ENCODE data around the gene LY6G6C. TPM values are rescaled to one million over a fixed set of nuclear protein-coding genes. Genes with fewer than 3 reads are reported as not detected.

LY6G6C gene
- total and polyA plus RNA-seq, 10 of the 15 experiments (the other 5 are each of a cell fraction or from before 2014, with no cell fraction given), result not detected

DNA sequence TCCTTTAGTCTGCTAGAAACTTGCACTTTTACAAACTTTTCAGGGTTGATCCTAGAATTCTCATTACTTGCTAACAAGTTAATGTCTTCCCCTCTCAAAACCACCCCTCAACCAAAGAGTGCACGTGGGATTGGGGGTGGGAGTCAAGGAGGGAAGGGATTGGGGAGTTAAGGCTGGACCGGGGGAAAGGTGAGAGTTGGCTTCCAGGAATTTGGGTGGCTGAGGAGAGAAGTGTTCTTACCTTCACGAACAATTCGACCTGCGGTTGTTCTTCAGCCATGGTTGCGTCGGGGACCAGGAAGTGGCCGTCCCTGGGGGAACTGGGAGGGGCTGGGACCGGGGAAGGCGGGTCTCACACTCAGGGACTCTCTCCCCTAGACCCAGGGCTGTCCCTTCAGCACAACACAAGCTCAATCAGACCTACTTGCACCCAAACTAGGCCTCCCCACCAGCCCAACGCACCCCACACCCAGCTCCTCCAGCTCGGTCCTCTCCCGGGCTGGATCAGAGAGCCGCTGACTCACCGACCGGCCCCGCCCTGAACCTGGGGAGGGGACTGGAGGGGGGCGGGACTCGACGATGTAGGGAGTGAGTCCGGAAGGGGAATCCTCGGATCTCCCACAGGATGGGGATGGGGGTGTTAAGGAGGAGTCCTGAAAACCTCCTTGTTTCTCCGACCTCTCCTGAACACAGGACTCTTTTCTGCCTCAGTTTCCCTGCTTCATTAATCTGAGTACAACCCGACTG lies 14.6 kb upstream of the LY6G6C start, which contains the start of gene CLIC1 (continued):
- TF ChIP-seq RFX5 (IDR thresholded peaks at IDR 0.05; ENCODE audit: low read depth, low read length) (no peak), SRF (IDR thresholded peaks at IDR 0.05; ENCODE audit: low read depth in 2 of 2, low read length in 2 of 2) (no peak), KAT2A (conservative IDR thresholded peaks at IDR 0.05; ENCODE audit: control insufficient read depth, low read depth, low read length) (no peak), ZZZ3 (IDR thresholded peaks at IDR 0.05; ENCODE audit: control insufficient read depth, insufficient read length, low read depth) (no peak), CBX3 (IDR thresholded peaks at IDR 0.05; ENCODE audit: borderline replicate concordance, low read depth) (no peak), POLR2A (IDR thresholded peaks at IDR 0.05; ENCODE audit: low read depth, low read length) (peak; percentile 90), TCF7 (IDR thresholded peaks at IDR 0.05; ENCODE audit: borderline replicate concordance) (no peak), BMI1 (IDR thresholded peaks at IDR 0.05; ENCODE audit: borderline replicate concordance) (no peak), CEBPB (IDR thresholded peaks at IDR 0.05; ENCODE audit: borderline replicate concordance in 1 of 2, low read depth in 2 of 2, low read length in 2 of 2) (no peak), SIX5 (IDR thresholded peaks at IDR 0.05; ENCODE audit: low read depth, low read length, severe bottlenecking) (no peak), SMAD5 (IDR thresholded peaks at IDR 0.05; ENCODE audit: low read depth) (peak; percentile 69), RUNX3 (IDR thresholded peaks at IDR 0.05; ENCODE audit: low read length) (no peak), ZNF217 (IDR thresholded peaks at IDR 0.05) (no peak), ZNF622 (IDR thresholded peaks at IDR 0.05) (no peak), ATF7 (IDR thresholded peaks at IDR 0.05; ENCODE audit: low read depth) (peak; percentile 37; the same call in 1 of the 2 replicates), SMARCA5 (IDR thresholded peaks at IDR 0.05) (no peak), JUND (IDR thresholded peaks at IDR 0.05; ENCODE audit: low read depth, low read length) (no peak), BRCA1 (IDR thresholded peaks at IDR 0.05; ENCODE audit: low read depth, low read length) (no peak)
- TF ChIP-seq, protein P1, sequence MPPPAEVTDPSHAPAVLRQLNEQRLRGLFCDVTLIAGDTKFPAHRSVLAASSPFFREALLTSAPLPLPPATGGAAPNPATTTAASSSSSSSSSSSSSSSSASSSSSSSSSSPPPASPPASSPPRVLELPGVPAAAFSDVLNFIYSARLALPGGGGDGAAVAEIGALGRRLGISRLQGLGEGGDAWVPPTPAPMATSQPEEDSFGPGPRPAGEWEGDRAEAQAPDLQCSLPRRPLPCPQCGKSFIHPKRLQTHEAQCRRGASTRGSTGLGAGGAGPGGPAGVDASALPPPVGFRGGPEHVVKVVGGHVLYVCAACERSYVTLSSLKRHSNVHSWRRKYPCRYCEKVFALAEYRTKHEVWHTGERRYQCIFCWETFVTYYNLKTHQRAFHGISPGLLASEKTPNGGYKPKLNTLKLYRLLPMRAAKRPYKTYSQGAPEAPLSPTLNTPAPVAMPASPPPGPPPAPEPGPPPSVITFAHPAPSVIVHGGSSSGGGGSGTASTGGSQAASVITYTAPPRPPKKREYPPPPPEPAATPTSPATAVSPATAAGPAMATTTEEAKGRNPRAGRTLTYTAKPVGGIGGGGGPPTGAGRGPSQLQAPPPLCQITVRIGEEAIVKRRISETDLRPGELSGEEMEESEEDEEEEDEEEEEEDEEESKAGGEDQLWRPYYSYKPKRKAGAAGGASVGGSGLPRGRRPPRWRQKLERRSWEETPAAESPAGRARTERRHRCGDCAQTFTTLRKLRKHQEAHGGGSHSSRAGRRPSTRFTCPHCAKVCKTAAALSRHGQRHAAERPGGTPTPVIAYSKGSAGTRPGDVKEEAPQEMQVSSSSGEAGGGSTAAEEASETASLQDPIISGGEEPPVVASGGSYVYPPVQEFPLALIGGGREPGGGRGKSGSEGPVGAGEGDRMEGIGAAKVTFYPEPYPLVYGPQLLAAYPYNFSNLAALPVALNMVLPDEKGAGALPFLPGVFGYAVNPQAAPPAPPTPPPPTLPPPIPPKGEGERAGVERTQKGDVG (CRISPR knock-in tag; IDR thresholded peaks at IDR 0.05), result no peak
- TF ChIP-seq, protein P2, sequence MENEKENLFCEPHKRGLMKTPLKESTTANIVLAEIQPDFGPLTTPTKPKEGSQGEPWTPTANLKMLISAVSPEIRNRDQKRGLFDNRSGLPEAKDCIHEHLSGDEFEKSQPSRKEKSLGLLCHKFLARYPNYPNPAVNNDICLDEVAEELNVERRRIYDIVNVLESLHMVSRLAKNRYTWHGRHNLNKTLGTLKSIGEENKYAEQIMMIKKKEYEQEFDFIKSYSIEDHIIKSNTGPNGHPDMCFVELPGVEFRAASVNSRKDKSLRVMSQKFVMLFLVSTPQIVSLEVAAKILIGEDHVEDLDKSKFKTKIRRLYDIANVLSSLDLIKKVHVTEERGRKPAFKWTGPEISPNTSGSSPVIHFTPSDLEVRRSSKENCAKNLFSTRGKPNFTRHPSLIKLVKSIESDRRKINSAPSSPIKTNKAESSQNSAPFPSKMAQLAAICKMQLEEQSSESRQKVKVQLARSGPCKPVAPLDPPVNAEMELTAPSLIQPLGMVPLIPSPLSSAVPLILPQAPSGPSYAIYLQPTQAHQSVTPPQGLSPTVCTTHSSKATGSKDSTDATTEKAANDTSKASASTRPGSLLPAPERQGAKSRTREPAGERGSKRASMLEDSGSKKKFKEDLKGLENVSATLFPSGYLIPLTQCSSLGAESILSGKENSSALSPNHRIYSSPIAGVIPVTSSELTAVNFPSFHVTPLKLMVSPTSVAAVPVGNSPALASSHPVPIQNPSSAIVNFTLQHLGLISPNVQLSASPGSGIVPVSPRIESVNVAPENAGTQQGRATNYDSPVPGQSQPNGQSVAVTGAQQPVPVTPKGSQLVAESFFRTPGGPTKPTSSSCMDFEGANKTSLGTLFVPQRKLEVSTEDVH (IDR thresholded peaks at IDR 0.05; ENCODE audit: low read depth, partially characterized antibody), result no peak
- TF ChIP-seq, protein P3, sequence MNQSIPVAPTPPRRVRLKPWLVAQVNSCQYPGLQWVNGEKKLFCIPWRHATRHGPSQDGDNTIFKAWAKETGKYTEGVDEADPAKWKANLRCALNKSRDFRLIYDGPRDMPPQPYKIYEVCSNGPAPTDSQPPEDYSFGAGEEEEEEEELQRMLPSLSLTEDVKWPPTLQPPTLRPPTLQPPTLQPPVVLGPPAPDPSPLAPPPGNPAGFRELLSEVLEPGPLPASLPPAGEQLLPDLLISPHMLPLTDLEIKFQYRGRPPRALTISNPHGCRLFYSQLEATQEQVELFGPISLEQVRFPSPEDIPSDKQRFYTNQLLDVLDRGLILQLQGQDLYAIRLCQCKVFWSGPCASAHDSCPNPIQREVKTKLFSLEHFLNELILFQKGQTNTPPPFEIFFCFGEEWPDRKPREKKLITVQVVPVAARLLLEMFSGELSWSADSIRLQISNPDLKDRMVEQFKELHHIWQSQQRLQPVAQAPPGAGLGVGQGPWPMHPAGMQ (IDR thresholded peaks at IDR 0.05; ENCODE audit: borderline replicate concordance), result no peak
- TF ChIP-seq, protein P4, sequence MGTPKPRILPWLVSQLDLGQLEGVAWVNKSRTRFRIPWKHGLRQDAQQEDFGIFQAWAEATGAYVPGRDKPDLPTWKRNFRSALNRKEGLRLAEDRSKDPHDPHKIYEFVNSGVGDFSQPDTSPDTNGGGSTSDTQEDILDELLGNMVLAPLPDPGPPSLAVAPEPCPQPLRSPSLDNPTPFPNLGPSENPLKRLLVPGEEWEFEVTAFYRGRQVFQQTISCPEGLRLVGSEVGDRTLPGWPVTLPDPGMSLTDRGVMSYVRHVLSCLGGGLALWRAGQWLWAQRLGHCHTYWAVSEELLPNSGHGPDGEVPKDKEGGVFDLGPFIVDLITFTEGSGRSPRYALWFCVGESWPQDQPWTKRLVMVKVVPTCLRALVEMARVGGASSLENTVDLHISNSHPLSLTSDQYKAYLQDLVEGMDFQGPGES (IDR thresholded peaks at IDR 0.05), result no peak
- TF ChIP-seq, protein P5, sequence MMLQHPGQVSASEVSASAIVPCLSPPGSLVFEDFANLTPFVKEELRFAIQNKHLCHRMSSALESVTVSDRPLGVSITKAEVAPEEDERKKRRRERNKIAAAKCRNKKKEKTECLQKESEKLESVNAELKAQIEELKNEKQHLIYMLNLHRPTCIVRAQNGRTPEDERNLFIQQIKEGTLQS (IDR thresholded peaks at IDR 0.05; ENCODE audit: borderline replicate concordance, extremely low read depth, low read depth, low read length), result no peak

All from GM12878 (cell line).